B cell (primary cell): ENCODE results near the gene NLGN4Y. TPM values are rescaled to one million over a fixed set of nuclear protein-coding genes. Genes with fewer than 3 reads are reported as not detected.

Experiments
- ATAC-seq: fragments of 200-7000 bp; cut with Tn5 transposase; one replicate; pipeline ENCODE4 v1.10.0; 2021; ENCODE audit warnings: low read depth, mild to moderate bottlenecking, moderate number of reproducible peaks, moderate library complexity
- CTCF ChIA-PET: fragments of 350-600 bp; sonication (Branson Sonifier 250); formaldehyde crosslinking; loops from one replicate; lab custom pipeline; 2021; ENCODE audit warnings: antibody characterized with exemption, inconsistent platforms; lab: Charles Lee
- POLR2A ChIA-PET: fragments of 350-600 bp; sonication (Branson Sonifier 250); formaldehyde crosslinking; loops from one replicate; lab custom pipeline; 2021; ENCODE audit warnings: antibody characterized with exemption; lab: Charles Lee
- DNase-seq: peaks from one replicate; pipeline ENCODE4 v3.0.0; 2013
- H2AFZ ChIP-seq: 2 replicates; pipeline ENCODE4 v1.6.1; 2012; ENCODE audit warnings: mild to moderate bottlenecking, low read depth, low read length; ENCODE audit not compliant: insufficient read depth, poor library complexity, severe bottlenecking
- H3K27ac ChIP-seq, 2 donors: 1 replicate in 1 of 2; 2 replicates in 1 of 2; pipeline ENCODE4 v1.5.1; 2012 to 2013; ENCODE audit warnings: low read length in 2 of 2, mild to moderate bottlenecking in 2 of 2, moderate library complexity in 1 of 2
- H3K27me3 ChIP-seq, 4 experiments: fragments of 200-600 bp in 1 of 4; sonication (generic) in 1 of 4; replicated peaks in 1 of 4; 1 replicate in 2 of 4; 2 replicates in 2 of 4; pipeline versions ENCODE4 v1.6.1 to v1.7.0; 2013 to 2016; ENCODE audit warnings: low read length in 3 of 4, mild to moderate bottlenecking in 2 of 4, mixed read lengths in 1 of 4, moderate library complexity in 1 of 4; ENCODE audit not compliant: insufficient read depth in 4 of 4, control insufficient read depth in 3 of 4; ENCODE audit errors: control extremely low read depth in 1 of 4
- H3K36me3 ChIP-seq, 2 experiments: replicated peaks in 1 of 2; 1 replicate in 1 of 2; 2 replicates in 1 of 2; pipeline versions ENCODE4 v1.6.1 to v1.7.1; 2013; ENCODE audit warnings: low read length in 1 of 2; ENCODE audit not compliant: insufficient read depth in 2 of 2, control insufficient read depth in 1 of 2; ENCODE audit errors: control extremely low read depth in 1 of 2, extremely low read depth in 1 of 2
- H3K4me1 ChIP-seq, 2 donors: fragments of 200-600 bp in 1 of 2; sonication (generic) in 1 of 2; 1 replicate in 1 of 2; 2 replicates in 1 of 2; pipeline versions ENCODE4 v1.5.1 to v1.6.1; 2013 to 2017; ENCODE audit warnings: low read length in 2 of 2; ENCODE audit not compliant: control insufficient read depth in 2 of 2, insufficient read depth in 2 of 2
- H3K4me2 ChIP-seq: replicated peaks from 2 replicates; pipeline ENCODE3; 2012; ENCODE audit warnings: mild to moderate bottlenecking, low read depth, low read length; ENCODE audit not compliant: poor library complexity, severe bottlenecking
- H3K4me3 ChIP-seq, 5 experiments: fragments of 200-600 bp in 1 of 5; sonication (generic) in 1 of 5; 1 replicate in 3 of 5; 2 replicates in 2 of 5; pipeline versions ENCODE4 v1.5.1 to v1.7.0; 2011 to 2016; ENCODE audit warnings: low read length in 4 of 5, mild to moderate bottlenecking in 4 of 5, low read depth in 2 of 5, control low read depth in 1 of 5, moderate library complexity in 1 of 5; ENCODE audit not compliant: insufficient read depth in 1 of 5; ENCODE audit errors: control extremely low read depth in 1 of 5, extremely low read depth in 1 of 5
- H3K79me2 ChIP-seq: fragments of 200-600 bp; sonication (generic); one replicate; pipeline ENCODE4 v1.6.0; 2016; ENCODE audit warnings: low read length; ENCODE audit not compliant: control insufficient read depth, insufficient read depth
- H3K9ac ChIP-seq: fragments of 200-600 bp; sonication (generic); 2 replicates; pipeline ENCODE4 v1.6.1; 2017; ENCODE audit warnings: mild to moderate bottlenecking, low read length, moderate library complexity
- H3K9me3 ChIP-seq, 3 donors: one replicate each; pipeline versions ENCODE4 v1.6.1 to v1.7.1; 2013; ENCODE audit warnings: low read length in 2 of 3; ENCODE audit not compliant: control insufficient read depth in 2 of 3, insufficient read depth in 1 of 3; ENCODE audit errors: control extremely low read depth in 1 of 3
- H4K20me1 ChIP-seq: 2 replicates; pipeline ENCODE4 v1.6.0; 2012; ENCODE audit warnings: mild to moderate bottlenecking, low read length; ENCODE audit not compliant: insufficient read depth, control insufficient read depth, poor library complexity, severe bottlenecking
- H3K27ac Mint-ChIP-seq: one replicate; pipeline ENCODE4 v1.8.0; 2021; ENCODE audit warnings: mixed read lengths
- H3K27me3 Mint-ChIP-seq: one replicate; pipeline ENCODE4 v1.8.0; 2021; ENCODE audit warnings: mixed read lengths
- H3K4me1 Mint-ChIP-seq: one replicate; pipeline ENCODE4 v1.8.0; 2021; ENCODE audit warnings: mixed read lengths
- H3K4me3 Mint-ChIP-seq: one replicate; pipeline ENCODE4 v1.8.0; 2021; ENCODE audit warnings: mixed read lengths
- H3K9me3 Mint-ChIP-seq: one replicate; pipeline ENCODE4 v1.8.0; 2022; ENCODE audit warnings: mixed read lengths; ENCODE audit not compliant: insufficient read depth
- CTCF ChIP-seq: fragments of 200-600 bp; IDR thresholded peaks from one replicate; pipeline ENCODE4 v1.8.0; 2022; ENCODE audit warnings: antibody characterized with exemption, mild to moderate bottlenecking
- EZH2 ChIP-seq: IDR thresholded peaks from 2 replicates; pipeline ENCODE4 v1.6.1; 2012; ENCODE audit warnings: borderline replicate concordance, low read depth, mild to moderate bottlenecking, moderate library complexity, low read length; ENCODE audit not compliant: insufficient read depth, poor library complexity, severe bottlenecking
- WGBS: methylation state at CpG from one replicate; pipeline ENCODE4 v1.1.5; 2013; ENCODE audit warnings: missing lambda C conversion rate; ENCODE audit not compliant: insufficient coverage; 5-methylcytosine and 5-hydroxymethylcytosine counted together
- intact Hi-C: fragments of 100-400 bp; cut with micrococcal nuclease; formaldehyde crosslinking; loops from one replicate; pipeline ENCODE4 v1.10.0; 2022
- polyA plus RNA-seq: library from polyadenylated mRNA; depleted of rRNA; stranded (reverse); fragments of >200 nt; gene quantifications from 2 replicates; pipeline ENCODE4 v1.2.3, GENCODE V29; 2012
- total RNA-seq, 2 donors: library from RNA; stranded (reverse); fragments of 120-200 nt in 1 of 2; gene quantifications; 1 replicate in 1 of 2; 2 replicates in 1 of 2; pipeline versions ENCODE4 v1.2.3 to v1.2.4, GENCODE V29; 2013 to 2022

NLGN4Y gene
- total and polyA plus RNA-seq, 2 donors (not counting 1 experiment from before 2014, with no cell fraction given), result 1.9 TPM; not detected in 1

- POLR2A ChIA-PET, result interaction anchor here (0.7 kb wide), 1 partner anchor 94 kb away, joined by 3 read pairs; no protein-coding TSS in a partner anchor
Observed at GRCh38 chrY:14637551-14637950, 113.2 kb downstream of the NLGN4Y start.

GRCh38 chrY:14641853-14642252 is 117.5 kb downstream of the NLGN4Y start:
- Histone ChIP-seq H3K4me1 (no peaks in the 10 kb centered on the region), H3K27me3 (no peaks in the 10 kb centered on the region), H3K27ac (no peak overlapping the region), H3K9me3 (no peaks in the 10 kb centered on the region), H3K4me3 (no peak overlapping the region), H3K9ac (no peak overlapping the region), H3K36me3 (no peaks in the 10 kb centered on the region), H4K20me1 (no peaks in the 10 kb centered on the region), H3K4me2 (no peak overlapping the region), H3K79me2 (no peaks in the 10 kb centered on the region), H2AFZ (no peak overlapping the region)
- TF ChIP-seq EZH2 (no peak), CTCF (no peak)
- ChIA-PET POLR2A (no interaction called here), CTCF (no interaction called here)
- H3K4me3 Mint-ChIP-seq, result no peak overlapping the region
- ATAC-seq, result no peak
- no CpG with 5 or more reads among the region's 2 CpGs for WGBS
- no peak for DNase-seq
- H3K4me1 Mint-ChIP-seq, result no peaks in the 10 kb centered on the region
- H3K27me3 Mint-ChIP-seq, result no peaks in the 10 kb centered on the region
- no peaks in the 10 kb centered on the region for H3K9me3 Mint-ChIP-seq
- intact Hi-C loops, result no loop called here
- H3K27ac Mint-ChIP-seq, result no peak overlapping the region

More at GRCh38 chrY:14637551-14637950, 113.2 kb downstream of the NLGN4Y start:
- no peak overlapping the region for H3K27ac Mint-ChIP-seq
- H3K9me3 Mint-ChIP-seq, result no peaks in the 10 kb centered on the region
- Histone ChIP-seq H3K27me3 (no peaks in the 10 kb centered on the region), H3K36me3 (no peaks in the 10 kb centered on the region), H2AFZ (no peak overlapping the region), H3K79me2 (no peaks in the 10 kb centered on the region), H3K4me3 (no peak overlapping the region), H3K4me1 (no peaks in the 10 kb centered on the region), H4K20me1 (no peaks in the 10 kb centered on the region), H3K9ac (no peak overlapping the region), H3K4me2 (no peak overlapping the region), H3K9me3 (no peaks in the 10 kb centered on the region), H3K27ac (no peak overlapping the region)
- ATAC-seq (no peak), DNase-seq (no peak)
- TF ChIP-seq CTCF (no peak), EZH2 (no peak)
- intact Hi-C loops, result no loop called here
- CTCF ChIA-PET, result no interaction called here
- no peak overlapping the region for H3K4me3 Mint-ChIP-seq
- no peaks in the 10 kb centered on the region for H3K27me3 Mint-ChIP-seq
- no peaks in the 10 kb centered on the region for H3K4me1 Mint-ChIP-seq
